HG03342 (cell line): ENCODE data around the gene TXN.

Experiments
- ATAC-seq: cut with Tn5 transposase; IDR thresholded peaks from one replicate; pipeline ENCODE4 v1.9.1; 2021; ENCODE audit warnings: mild to moderate bottlenecking, moderate library complexity; ENCODE audit not compliant: unreplicated experiment

Gene TXN

DNA sequence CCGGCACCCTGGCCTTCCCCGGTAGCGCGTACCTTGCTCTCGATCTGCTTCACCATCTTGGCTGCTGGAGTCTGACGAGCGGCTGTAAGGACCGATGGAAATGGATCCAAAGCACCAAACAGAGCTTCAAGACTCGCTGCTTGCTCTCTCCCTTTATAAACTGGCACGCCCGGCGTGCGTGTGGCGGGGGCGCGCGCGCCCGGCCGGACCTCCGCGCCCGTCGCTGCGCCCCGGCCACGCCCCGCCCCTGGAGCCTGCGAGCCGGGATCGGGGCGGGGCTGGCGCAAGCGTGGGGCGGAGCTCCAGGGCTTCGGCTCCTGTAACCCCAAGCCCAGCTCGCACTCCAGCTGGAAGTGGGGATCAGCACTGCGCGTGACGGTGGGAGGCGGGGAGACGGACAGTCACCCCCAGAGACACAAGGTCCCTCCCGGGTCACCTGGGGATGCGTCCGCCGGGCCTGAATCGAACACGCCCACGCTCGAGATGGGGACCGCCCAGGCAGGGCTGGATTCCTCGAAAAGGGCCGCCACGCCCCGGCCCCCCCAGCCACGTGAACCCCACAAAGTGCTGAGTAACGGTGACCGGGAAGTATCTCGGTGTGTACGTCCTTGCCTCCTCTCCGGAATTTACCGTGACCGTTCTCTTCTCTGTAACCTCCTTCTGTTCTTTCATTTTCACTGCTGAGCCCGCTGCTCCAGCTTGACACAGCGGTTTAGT lies at the start of gene TXN:
Gene TXN (minus strand): TSS at position 128 of the 717 bp plus-strand sequence. CDS start 72 bp downstream, at position 56.
- ATAC-seq = peak; percentile 68

- ATAC-seq = no peak
Measured at GRCh38 chr9:110303133-110303532, 46.8 kb upstream of the TXN start.

GRCh38 chr9:110298043-110298605 lies 41.8 kb upstream of the TXN start:
- ATAC-seq = no peak

GRCh38 chr9:110293248-110293647 lies 36.9 kb upstream of the TXN start:
- ATAC-seq = no peak

GRCh38 chr9:110291921-110292557 lies 35.7 kb upstream of the TXN start:
- no peak for ATAC-seq

DNA sequence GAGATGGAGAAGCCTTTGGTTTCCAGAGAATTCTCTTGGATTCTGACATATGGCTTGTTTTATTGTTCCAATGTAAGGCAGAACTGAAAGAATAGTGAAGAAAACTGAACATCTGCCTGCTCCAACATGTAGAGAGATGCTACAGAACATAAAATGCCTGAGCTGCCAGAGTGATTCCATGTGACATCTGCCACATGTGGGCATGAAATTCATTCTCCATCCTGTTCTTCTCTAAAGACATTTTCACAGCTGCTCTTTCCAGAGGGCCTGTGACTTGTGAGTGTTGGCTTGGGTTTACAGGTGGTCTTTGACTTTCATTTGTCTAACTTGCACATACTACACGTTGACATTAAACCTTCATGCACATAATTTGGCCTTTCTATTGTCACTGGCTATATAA lies 33.7 kb upstream of the TXN start:
- ATAC-seq = no peak

- no peak for ATAC-seq
Measured at GRCh38 chr9:110288503-110288902, 32.2 kb upstream of the TXN start.

DNA sequence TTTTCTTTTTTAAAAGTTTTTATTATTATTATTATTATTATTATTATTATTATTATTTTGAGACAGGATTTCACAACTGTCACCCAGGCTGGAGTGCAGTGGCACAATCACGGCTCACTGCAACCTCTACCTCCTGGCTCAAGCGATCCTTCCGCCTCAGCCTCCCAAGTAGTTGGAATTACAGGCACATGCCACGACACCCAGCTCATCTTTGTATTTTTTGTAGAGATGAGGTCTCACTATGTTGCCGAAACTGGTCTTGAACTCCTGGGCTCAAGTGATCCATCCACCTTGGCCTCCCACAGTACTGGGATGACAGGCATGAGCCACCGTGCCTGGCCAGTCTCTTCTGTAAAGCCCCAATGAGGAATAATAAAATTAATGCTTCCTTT lies 31.0 kb upstream of the TXN start:
- no peak for ATAC-seq

- ATAC-seq = no peak
Measured at GRCh38 chr9:110284211-110284844, 28.0 kb upstream of the TXN start.

- no peak for ATAC-seq
Measured at GRCh38 chr9:110283751-110284150, 27.4 kb upstream of the TXN start.

DNA sequence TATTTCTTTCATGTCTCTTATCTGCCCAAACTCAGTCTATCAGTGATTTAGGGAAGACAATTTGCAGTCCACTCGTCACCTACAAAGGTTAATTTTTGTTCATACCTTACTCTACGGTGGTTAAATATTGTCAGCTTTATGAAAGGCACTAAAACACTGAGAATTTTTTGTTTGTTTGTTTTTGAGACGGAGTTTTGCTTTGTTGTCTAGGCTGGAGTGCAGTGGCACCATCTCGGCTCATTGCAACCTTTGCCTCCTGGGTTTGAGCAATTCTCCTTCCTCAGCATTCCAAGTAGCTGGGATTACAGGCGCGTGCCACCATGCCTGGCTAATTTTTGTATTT lies 26.4 kb upstream of the TXN start:
- ATAC-seq = no peak

- no peak for ATAC-seq
Measured at GRCh38 chr9:110282018-110282738, 25.9 kb upstream of the TXN start.

DNA sequence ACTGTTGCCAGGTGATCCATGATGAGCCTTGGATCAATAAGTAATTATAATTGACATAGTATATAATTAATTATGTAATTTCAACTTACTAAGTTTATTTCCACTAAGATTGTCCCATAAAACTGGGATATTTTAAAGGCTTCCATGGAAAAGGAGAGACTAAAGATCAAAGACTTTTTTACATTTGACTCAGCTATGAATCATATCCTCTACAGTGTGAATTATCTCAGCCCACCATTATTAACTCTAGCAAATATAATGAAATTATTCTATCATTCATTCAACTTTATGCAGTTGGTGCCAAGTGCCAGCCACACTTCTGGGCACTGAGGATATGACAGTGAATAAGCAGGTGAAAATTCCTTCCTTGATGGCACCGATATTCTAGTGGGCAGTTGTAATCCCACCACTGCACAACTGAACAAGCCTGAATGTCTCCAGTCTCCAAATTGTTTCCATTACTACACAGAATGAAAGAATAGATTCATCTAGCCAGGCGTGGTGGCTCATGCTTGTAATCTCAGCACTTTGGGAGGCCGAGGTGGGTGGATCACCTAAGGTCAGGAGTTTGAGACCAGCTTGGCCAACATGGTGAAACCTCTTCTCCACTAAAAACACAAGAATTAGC lies 21.9 kb upstream of the TXN start:
- ATAC-seq = no peak

DNA sequence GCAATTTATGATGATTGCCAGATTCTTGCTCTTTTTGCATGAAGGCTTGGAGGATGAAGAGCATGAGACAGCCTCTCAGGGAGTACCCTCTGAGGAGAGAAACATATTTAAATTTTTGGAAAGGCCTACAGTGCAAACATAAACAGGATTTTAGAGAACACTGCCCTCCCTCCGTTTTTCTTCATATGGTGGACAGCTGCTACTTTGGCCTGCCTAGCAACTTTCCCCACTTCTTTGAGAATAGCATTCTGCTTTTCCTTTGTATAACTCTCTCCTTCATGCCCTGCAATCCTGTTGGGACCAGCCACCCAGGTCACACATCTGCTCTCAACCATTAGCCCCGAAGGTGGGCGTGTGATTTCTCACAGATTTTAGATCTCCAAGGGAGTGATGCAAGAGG lies 20.5 kb upstream of the TXN start:
- no peak for ATAC-seq

DNA sequence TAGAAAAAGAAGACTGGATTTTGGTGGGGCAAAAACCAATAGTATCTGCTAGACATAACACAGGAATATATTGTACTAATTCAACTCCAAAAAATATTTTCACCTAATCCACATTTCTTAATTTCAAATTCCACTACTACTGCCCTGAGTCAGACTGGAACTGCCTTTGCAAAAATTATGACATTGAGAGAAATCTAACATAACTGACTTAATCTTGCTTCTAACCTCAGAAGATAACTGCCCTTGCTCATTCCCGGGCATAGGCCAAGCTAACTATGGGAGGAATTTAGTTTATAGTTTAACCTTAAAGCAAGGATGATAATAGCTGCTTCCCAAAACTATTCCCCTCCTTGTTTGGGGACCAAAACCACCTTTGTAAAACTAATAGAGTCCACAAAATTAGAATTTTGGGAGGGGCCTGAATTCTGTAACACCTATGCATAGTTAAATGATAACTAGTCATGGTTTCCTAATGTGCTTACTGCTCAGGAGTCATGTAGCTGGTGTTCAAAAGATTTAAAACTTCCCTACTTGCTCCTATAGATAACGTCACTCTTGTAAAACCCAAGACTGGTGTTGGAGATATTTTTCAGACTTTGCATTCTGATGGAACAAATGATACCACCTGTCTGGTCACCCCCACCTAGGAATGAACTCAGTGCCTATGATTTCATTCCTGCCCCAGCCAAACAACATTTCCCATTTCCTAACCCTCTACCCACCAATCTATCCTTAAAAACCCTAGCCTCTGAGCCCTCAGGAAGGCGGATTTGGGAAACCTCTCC lies 14.1 kb upstream of the TXN start:
- ATAC-seq = no peak

DNA sequence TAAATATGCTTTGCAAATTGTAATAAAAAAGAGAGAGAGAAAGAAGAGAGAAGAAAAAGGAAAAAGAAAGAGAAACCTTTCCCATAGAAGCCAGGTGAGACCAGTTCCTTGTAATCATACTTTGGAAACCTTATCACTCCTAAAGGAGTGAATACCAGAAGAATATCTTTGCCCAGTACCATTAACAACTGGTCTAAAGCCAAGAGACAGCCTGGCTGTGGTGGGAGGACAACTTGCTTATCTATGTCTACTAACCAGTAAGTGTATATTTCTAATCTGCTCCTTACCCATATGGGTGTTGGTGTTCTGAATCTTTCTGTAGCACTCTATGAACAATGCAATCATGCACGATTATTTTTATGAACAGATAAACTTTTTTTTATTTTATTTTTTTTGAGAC lies 10.5 kb upstream of the TXN start:
- no peak for ATAC-seq

GRCh38 chr9:110261632-110262031 lies 5.3 kb upstream of the TXN start:
- no peak for ATAC-seq

DNA sequence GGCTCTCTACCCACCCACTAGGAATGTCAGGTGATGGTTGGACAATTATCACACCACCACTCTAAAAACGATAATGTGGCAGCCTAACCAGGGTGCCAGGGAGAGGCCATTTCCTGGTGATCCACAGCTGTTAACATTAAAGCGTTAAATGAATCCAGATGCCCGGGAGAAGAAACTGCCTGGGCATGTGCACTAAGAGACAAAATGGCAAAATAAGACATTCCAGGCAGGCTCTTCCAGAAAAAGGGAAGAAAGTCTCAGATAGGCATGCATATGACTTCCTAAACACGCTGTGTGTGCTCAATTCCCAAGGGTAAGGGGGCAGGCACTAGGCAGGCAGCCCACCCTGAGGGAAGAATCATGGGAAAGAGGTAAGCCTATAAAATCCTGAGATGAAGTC lies 4.6 kb upstream of the TXN start:
- no peak for ATAC-seq

GRCh38 chr9:110259566-110259965 lies 3.3 kb upstream of the TXN start:
- ATAC-seq = no peak

GRCh38 chr9:110258690-110259091 lies 2.4 kb upstream of the TXN start:
- ATAC-seq = no peak
